ENCODE results near the gene RASAL2.
"Not testable (repeated sequence)": the region's sequence is repeated elsewhere in the genome, so short reads cannot be mapped to it uniquely, and the experiment has no call there.

The RASAL2 gene

DNA sequence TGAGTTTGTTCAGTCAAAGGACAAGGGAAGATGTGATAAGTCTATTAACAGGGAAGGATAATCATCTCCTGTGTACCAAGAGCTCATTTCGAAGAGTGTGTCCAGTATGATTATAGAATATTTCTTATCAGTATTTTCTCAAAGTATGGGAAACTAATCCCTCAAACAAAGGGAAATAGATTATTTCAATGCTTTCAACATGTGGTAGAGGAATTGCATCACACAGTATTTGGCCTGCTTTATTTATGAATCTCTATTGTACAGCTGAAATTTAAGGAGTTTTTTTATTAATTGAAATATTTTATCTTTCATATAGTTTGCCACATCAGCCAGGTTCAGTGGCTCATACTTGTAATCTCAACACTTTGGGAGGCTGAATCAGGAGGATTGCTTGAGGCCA, 251.9 kb downstream of the RASAL2 start:
- DNase-seq (ENCODE audit: low spot score) = no peak

DNA sequence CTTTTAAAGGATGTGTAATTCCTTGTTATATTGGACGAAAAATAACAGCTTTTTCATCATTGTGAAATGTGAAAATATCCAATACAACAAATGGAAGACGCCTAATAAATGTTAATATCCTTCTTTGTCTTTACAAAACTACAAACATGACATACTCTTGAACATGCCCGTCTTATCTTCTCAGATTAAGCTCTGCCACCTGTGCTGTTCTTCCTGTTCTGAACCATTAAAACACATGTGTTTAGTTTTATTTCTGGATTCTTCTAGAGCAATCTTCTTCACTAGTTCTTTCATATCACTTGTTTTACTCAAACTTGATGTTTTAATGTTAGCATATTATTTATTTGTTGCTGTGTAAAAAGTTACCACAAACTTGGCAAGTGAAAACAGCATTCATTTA, 255.9 kb downstream of the RASAL2 start:
- DNase-seq (ENCODE audit: low spot score) = no peak

DNA sequence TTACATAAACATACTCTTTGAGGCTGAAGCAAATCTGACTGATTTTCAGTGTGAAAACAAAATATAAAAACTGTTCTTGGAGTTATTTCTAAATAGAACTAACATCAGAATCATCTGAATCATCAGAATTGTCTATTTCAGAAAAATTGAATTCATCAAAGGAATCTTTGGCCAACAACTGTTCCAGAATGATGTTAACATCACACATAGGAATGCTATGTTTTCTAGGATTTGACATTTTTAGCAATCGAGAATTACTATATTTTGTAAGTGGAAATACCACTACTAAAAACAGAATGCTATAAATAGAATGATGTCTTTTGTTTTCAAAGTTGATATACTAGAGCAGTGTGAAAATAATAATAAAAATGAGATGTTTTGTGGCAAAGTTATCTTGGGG, 258.0 kb downstream of the RASAL2 start:
- not testable (repeated sequence) for DNase-seq (ENCODE audit: low spot score)

DNA sequence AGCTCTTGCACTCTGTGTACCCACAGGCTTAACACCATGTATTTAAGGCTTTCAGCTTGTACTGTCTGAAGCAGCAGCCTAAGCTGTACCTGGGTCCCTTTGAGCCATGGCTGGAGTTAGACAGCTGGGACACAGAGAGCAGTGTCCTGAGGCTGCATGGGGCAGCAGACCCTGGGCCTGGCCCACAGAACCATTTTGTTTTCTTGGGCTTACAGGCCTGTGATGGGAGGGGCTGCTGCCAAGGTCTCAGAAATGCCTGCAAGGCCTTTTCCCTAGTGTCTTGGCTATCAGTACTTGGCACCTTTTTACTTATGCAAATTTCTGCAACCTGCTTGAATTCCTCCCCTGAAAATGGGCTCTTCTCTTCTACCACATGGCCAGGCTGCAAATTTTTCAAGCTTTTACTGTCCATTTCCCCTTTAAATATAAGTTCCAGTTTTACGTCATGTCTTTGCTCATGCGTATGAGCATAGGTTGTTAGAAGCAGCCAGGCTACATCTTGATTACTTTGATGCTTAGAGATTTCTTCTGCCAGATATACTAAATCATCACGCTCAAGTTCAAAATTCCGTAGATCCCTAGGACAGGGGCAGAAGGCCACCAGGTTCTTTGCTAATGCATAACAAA, 259.0 kb downstream of the RASAL2 start:
- DNase-seq (ENCODE audit: low spot score) = no peak

DNA sequence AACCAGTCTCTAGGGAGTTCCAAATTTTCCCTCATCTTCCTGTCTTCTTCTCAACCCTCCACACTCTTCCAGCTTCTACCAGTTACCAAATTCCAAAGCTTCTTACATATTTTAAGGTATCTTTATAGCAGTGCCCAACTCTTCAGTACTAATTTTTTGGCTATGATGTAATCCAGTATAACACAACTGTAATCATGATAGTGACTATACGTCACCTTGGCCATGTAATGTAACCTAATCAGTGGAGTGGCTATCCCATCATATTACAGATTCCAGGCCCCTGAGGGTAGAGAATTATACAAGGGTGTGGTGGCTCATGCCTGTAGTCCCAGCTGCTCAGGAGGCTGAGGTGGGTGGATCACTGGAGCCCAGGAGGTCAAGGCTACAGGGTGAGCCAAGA, 259.6 kb downstream of the RASAL2 start:
- no peak for DNase-seq (ENCODE audit: low spot score)

DNA sequence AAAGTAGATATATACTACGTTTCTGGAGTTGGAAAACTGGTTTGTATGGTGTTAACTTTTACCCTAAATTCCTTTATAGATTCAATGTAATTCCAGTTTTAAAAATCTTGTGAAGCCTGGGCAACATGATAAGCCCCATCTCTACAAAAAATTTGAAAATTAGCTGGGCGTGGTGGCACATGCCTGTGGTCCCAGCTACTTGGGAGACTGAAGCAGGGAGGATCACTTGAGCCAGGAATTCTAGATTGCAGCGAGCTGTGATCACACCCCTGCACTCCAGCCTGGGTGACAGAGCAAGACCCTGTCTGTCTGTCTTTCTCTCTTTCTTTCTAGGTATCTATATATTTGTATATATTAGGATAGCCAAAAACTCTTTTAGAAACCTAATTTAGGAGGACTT, 260.9 kb downstream of the RASAL2 start:
- DNase-seq (ENCODE audit: low spot score) = no peak

DNA sequence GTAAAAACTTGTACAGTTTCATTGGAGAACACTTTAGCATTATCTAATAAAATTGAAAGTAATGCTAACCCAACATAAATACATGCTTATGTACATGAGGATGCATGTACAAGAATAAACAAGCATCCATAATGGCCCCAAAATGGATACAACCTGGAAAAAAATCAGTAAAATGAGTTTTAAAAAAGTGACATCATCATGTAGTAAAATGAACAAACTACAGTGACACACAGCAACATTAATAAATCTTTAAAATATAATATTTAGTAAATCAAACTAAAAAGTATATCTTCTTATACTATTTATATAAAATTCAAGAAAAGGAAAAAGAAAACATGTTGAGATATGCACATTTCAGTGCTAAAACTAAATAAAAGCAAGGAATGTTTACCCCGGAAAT, 262.4 kb downstream of the RASAL2 start:
- no peak for DNase-seq (ENCODE audit: low spot score)

DNA sequence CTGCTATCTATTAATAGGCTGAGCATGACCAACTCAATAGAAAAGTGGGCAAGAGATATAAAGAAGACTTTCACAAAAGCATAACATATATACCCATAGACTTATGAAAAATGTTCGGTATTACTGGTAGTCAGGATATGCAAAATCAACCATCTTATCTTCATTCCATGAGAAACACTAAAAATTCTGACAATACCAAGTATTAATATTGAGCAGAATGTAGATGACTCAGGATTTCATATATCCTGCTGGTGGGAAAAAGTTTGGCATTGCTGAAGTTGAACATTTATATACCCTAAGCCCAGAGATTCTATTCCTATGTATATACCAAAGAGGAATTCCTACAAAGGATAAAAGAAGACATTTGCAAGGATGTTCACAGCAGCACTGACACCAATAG, 264.6 kb downstream of the RASAL2 start:
- no peak for DNase-seq (ENCODE audit: low spot score)

DNA sequence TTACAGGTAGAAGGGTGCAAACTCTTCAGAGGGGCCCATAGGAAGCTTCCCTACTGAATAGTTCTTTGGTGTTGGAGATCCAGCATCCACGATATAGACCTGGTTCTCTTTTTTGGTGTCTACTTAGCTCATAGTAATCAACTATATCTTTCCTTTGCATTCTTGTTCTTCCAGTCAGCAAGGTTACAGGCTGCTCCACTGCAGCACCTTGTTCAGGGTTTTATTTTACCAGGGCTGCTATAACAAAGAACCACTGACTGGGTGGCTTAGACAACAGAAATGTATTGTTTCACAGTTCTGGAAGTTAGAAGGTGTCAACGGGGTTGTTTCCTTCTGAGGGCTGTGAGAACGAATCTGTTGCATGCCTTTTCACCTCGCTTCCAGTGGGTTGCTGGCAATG, 266.5 kb downstream of the RASAL2 start:
- no peak for DNase-seq (ENCODE audit: low spot score)

DNA sequence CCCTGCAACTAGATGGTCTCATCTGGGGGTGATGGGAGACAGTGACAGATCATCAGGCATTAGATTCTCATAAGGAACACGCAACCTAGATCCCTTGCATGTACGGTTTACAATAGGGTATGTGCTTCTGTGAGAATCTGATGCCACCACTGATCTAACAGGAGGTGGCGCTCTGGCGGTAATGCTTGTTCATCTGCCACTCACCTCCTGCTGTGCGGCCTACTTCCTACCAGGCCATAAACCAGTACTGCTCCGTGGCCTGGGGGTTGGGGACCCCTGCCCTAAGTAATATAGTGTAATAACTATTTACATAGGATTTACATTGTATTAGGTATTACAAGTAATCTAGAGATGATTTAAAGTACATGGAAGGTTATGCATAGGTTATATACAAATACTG, 267.9 kb downstream of the RASAL2 start:
- no peak for DNase-seq (ENCODE audit: low spot score)

DNA sequence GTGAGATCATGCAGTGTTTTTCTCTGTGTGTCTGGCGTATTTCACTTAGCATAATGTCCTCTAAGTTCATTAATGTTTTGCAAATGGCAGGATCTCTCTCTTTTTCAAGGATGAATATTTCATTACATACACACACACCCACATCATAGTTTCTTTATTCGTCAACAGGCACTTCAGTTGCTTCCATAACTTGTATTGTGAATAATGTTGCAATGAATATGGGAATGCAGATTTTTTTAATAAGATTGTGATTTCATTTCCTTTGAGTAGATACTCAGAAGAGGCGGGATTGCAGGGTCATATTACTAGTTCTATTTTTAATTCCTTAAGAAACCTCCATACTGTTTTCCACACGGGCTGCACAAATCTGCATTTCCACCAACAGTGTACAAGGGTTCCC, 268.8 kb downstream of the RASAL2 start:
- DNase-seq (ENCODE audit: low spot score) = no peak

DNA sequence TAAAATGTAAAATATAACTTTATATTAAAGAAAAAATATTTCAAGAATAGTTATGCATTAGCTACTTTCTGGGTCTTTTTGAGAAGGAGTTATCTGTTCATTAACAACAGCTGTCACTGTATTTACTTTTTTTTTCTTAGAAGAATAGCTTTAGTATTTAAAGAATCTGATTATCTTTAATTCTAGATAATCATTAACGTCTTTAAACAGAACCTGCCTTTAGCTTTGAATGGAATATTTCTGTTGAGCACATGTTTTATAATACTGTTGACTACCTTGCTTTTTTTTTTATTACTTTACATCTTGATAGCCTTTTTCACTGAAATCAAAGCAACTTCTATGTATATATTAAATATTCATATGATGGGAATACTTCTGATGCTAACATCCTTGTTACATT, 270.9 kb downstream of the RASAL2 start:
- DNase-seq (ENCODE audit: low spot score) = no peak

DNA sequence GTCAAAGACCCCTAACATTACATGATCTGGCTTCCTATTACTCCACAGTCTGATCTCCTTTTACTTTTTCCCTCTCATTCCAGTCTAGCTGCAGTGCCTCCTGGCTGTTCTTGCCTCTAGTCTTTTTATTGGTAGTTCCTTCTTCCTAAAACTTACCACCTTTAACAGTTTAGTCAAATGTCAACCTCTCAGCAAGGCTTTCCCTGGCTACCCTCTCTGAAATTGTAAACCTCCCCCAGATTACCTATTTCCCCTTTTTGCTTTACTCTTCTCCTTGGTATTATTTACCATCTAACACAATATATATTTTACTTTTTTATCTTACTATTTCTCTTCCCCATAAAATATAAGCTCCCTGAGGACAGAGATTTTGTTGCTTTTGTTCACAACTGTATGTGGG, 273.2 kb downstream of the RASAL2 start:
- DNase-seq (ENCODE audit: low spot score) = no peak

DNA sequence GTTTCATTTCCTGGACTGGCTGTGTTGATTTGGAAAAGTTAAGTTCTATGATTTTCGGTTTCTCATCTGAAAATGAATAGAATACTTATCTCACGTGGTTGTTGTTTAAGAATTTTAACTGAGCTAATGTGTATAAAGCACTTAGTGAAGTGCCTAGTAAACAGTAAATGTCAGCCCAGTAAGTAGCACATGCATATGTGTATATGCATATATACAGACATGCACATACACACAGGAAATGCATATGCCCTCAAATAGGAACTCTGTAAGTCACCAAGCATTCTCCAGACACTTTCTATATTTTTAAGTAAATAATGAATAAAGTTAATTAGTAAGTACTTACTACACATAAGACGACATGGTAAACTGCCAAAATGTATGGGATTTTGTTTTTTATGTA, 274.3 kb downstream of the RASAL2 start:
- DNase-seq (ENCODE audit: low spot score) = no peak

DNA sequence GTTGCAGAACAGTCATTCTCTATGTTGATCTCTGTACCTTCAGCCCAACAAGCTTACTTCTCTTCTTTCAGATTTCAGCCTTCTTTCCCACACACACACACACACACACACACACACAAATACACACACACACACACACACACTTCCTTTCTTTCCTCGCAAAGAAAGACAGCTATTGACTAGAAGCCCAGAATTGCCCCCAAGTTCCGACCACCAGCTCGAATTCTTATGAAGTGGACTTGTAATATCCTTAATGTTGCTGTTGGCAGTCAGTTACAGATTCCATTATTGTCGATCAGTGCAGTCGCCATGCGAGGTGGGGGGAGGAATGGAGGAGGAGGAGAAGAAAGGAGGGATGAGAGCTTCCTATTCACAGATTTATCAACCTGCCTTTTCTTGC, 277.3 kb downstream of the RASAL2 start:
- DNase-seq (ENCODE audit: low spot score) = no peak

DNA sequence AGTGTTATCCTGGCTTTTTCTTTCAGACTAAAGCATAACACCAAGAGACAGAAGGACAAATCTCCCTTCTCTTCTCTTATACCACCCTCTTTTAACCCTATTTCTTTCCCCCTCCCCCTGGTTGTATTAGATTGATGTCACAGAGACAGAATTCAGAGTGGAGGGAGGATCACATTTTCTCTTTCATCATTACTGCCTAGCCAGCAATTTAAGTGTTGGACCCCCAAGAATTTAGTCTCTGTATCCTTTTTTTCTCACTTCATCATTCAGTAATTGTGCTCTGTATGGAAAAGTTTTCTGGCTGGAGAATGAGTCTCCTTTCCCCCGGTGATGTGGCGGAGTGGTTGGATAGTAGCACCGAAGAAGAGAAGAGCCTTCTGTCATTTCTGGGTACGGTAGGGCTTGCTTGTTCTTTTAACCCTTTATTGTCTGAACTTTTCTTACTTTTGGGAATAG, 278.1 kb downstream of the RASAL2 start:
- no peak for DNase-seq (ENCODE audit: low spot score)

DNA sequence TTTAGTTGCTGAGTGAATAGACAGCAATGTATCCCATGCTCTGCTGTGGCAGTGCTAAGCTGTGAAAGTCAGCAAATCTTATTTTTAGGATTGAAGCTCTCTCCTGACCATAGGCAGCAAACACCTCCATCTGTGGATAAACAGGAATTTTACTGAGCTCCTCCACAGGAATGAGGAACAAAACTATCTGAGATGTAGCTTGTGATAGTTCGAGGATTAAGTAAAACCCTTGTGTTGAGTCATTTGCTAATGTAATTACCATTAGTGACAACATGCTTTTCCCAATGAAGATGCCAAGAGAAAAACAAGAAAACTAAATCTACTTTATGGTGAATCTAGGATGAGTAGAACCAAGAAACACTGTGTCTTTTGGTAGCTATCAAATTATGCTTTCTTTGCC, 280.1 kb downstream of the RASAL2 start:
- no peak for DNase-seq (ENCODE audit: low spot score)

DNA sequence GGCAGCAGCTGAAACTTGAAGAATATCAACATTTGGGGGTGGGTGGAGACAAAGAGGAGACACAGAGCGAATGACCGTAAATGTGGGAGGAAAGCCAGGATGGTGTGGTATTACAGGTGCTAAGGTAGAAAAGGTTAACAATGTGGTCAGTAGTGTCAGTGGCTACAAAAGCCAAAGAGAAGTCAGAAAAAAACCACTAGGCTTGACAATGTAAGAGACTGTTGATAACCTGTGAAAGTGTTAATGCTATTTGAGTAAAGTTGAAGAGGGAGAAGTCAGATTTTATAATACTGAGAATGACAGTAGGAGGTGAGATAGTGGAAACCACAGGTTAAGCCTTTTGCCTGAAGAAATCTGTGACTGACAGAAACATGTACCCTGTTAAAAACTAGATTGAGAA, 282.1 kb downstream of the RASAL2 start:
- no peak for DNase-seq (ENCODE audit: low spot score)

DNA sequence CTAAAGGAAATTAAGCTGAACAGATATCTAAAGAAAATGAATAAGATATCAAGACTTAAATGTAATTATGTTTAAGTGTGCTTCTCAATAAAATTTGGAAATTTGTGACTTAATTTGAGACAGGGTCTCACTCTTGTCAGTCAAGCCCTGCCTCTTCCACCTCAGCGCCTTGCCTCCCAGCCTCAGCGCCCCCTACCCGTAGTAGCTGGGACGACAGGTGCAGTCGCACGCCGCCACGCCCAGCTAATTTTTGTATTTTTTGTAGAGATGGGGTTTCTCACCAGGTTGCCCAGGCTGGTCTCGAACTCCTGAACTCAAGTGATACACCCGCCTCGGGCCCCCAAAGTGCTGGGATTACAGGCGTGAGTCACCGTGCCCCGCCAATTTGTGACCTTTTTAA, 285.9 kb downstream of the RASAL2 start:
- DNase-seq (ENCODE audit: low spot score) = no peak

DNA sequence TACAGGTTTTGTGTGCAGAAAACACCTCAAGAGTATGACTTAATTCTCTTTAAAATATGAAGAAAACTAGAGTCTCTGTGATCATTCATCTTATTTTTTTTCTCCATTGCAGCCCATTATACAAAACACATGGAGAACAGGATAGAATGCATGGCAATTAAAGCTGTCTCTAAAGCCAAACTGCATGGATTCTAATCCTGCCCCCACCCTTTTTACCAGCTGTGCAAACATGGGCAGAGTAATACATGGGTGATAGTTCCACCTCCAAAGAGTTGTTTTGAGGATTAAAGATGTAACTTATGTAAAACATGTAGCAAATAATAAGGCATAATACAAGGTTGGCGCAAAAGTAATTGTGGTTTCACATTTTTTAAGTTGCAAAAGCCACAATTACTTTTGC, 288.5 kb downstream of the RASAL2 start:
- DNase-seq (ENCODE audit: low spot score) = no peak

DNA sequence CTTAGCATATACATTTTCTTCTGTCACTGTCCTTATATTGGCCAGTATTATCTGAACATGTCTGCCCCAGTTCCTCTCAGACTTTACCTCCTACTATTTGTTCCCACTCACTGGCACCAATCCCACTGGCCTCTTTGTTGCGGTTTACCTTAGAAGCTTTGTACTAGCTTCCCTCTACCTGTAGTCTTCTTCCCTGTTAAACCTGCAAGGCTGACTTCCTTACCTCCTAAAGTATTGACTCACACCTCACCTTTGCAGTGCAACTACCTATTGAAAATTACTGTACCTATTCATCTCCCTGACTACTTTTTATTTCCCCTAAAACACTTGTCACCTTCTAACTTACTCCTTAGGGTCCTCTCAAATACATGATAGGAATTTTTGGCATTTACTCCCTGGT, 291.8 kb downstream of the RASAL2 start:
- no peak for DNase-seq (ENCODE audit: low spot score)

DNA sequence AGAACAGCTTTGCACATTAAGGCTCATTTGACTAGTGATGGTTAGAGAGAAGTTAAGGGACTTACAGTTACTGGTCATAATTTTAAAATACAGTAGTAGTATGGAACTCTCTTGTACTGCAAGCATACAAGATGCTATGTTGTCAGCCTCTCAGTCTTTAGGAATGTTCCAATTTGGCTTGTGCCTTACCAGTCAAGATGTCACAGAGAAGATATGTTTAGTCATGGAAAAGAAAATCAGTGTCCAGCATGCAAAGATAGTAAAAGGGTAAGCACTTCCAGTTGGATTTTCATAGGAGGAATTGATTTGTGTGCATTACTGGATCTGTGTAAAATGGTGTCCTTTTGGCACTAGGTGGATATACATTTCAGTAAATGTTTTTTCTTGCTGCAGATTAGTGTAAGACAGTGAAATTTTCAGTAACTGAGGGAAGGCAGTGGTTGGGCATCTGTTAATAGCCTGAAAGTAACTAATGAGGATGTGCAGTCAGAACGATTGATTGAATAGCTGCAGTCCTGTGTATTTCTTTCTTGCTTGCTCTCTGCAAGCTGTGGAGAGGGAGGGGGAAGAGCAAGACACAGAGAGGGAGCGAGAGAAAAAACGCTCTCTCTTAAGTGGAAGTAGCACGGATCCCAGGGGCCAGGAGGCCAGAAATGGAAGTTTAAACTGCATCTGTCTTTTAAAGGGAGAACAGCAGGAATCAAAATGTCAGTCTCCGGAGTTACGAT, 294.7 kb downstream of the RASAL2 start:
- no peak for DNase-seq (ENCODE audit: low spot score)

DNA sequence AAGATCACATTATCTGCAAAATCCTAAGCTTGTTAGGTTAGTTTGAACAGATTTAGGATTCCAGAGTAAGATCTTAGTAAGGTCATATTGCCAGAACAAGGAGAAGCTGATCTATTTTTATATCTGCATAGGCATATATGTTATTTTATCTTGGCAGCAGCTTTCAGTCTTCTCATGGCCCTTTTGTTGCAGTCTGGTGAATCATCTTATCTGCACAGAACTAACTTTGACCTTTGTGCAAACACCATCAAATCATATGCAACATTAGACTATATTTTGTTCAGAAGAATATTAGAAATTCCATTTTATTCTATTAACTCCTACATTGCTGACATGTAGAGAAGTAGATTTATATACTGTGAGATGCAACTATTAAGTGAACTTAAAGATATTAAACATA, 295.5 kb downstream of the RASAL2 start:
- DNase-seq (ENCODE audit: low spot score) = no peak

DNA sequence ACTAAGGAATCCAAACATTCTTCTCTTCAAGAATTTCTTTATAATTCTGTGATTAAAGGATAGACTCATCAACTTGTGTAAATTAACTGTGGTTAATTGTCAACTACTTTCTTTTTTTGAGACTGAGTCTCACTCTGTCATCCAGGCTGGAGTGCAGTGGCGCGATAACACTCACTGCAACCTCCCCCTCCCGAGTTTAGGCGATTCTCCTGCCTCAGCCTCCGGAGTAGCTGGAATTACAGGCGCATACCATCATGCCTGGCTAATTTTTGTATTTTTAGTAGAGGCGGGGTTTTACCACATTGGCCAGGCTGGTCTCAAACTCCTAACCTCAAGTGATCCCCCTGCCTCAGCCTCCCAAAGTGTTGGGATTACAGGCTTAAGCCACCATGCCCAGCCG, 296.4 kb downstream of the RASAL2 start:
- not testable (repeated sequence) for DNase-seq (ENCODE audit: low spot score)

Measured in putamen (tissue), 1 donor.